ENCODE measurements around the gene DZIP3.

Gene DZIP3

DNA sequence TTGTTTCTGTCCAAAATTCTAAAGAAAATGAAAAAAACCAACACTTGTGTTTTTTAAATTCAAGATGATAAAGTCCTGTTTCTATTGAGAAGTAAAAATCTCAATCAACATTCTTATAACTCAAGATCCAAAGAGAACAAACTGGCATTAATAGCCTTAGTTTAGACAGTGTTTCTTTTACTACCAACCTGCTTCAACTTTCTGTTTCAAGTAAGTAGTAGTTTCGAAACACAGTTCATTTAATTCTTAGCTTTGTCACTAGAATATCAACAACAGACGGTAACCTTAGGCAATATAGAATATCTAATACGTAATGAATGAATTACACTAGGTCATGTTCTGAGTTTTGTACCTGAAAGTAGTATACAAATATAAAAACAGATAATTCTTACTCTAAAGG, 24.0 kb upstream of the DZIP3 start:
- DNase-seq (ENCODE audit: low read depth), result no peak
- no peak overlapping the region for H3K4me3 ChIP-seq (ENCODE audit: low read length)
- TF ChIP-seq, protein P1, sequence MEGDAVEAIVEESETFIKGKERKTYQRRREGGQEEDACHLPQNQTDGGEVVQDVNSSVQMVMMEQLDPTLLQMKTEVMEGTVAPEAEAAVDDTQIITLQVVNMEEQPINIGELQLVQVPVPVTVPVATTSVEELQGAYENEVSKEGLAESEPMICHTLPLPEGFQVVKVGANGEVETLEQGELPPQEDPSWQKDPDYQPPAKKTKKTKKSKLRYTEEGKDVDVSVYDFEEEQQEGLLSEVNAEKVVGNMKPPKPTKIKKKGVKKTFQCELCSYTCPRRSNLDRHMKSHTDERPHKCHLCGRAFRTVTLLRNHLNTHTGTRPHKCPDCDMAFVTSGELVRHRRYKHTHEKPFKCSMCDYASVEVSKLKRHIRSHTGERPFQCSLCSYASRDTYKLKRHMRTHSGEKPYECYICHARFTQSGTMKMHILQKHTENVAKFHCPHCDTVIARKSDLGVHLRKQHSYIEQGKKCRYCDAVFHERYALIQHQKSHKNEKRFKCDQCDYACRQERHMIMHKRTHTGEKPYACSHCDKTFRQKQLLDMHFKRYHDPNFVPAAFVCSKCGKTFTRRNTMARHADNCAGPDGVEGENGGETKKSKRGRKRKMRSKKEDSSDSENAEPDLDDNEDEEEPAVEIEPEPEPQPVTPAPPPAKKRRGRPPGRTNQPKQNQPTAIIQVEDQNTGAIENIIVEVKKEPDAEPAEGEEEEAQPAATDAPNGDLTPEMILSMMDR (conservative IDR thresholded peaks at IDR 0.05; ENCODE audit: low read depth, low read length), result no peak

DNA sequence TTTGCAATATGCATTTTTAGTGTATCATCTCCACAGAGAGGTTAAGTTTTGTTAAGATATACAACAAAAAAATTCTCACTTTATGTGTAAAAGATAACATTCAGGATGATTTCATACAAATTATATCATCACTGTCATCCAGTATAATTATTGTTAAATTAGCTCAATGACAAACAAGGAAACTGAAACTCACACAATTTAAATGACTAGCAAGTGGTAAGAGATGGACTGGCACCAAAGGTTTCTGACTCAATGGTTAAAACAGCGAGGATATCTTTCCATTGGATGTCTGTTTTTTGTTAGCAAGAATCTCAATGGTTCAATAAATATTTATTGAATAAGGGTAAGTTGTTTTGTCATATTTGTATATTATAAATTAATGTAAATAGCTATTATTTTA, 22.9 kb upstream of the DZIP3 start:
- H3K4me3 ChIP-seq (ENCODE audit: low read length), result no peak overlapping the region
- DNase-seq (ENCODE audit: low read depth), result no peak
- TF ChIP-seq, protein P1 (conservative IDR thresholded peaks at IDR 0.05; ENCODE audit: low read depth, low read length), result no peak

DNA sequence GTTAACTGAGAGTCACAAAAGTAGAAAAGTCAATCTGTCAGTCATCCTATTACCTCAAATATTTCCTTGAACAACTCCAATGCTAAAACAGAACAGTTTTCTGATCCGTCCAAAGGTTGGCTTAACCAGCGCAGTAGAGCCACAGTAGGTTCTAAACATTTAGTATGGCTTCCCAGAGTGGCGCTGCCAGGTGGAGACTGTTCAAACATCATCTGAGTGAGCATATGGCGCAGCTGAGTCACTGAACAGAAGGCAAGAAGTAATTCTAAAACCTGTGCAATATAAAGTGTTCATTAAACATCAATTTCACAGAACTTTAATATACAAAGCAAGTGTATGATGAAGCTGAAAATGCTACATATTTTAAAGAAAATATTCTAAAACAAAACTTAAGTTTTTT, 20.2 kb upstream of the DZIP3 start:
- TF ChIP-seq, protein P1 (conservative IDR thresholded peaks at IDR 0.05; ENCODE audit: low read depth, low read length), result no peak
- H3K4me3 ChIP-seq (ENCODE audit: low read length), result no peak overlapping the region
- no peak for DNase-seq (ENCODE audit: low read depth)

DNA sequence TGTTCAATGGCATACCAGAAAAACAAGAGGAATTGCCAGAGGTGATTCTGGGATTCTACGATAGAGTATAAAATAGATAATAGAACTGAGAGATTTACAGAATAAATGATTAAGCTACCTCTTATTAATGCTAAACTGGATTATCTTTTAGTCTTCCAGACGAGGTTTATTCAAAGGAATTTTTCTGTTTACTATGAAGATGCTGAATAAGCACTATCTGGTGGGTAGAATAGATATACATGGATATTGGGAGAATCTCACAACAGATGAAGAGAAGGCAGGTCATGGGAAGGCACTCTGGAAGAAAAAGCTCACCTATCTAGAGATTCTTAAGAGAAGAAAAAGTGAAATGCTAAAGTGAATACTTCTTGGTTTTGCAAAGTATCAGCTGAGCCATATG, 11.5 kb upstream of the DZIP3 start:
- no peak overlapping the region for H3K4me3 ChIP-seq (ENCODE audit: low read length)
- no peak for DNase-seq (ENCODE audit: low read depth)
- TF ChIP-seq, protein P1 (conservative IDR thresholded peaks at IDR 0.05; ENCODE audit: low read depth, low read length), result no peak

DNA sequence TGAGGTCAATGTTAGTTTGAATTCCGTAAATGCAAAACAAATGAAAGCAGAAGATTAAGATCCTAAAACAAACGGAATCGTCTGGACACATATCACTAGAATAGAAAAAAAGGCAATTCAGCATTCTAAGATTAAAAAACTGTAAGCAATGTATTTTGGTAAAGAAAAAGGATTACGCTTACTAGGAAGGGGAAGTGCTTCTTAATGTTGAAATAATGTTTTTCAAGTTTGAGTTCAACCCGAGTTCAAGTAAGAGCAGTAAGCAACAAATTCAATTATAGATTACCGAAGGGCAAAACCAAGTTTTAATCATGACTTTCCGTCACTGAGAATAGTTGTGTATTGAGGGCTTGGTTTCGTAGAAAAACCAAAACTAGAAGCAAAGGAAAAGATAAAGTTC, 921 bp upstream of the DZIP3 start:
- H3K4me3 ChIP-seq (ENCODE audit: low read length), result peak overlapping the region; percentile 94
- no peak for DNase-seq (ENCODE audit: low read depth)
- TF ChIP-seq, protein P1 (conservative IDR thresholded peaks at IDR 0.05; ENCODE audit: low read depth, low read length), result no peak

DNA sequence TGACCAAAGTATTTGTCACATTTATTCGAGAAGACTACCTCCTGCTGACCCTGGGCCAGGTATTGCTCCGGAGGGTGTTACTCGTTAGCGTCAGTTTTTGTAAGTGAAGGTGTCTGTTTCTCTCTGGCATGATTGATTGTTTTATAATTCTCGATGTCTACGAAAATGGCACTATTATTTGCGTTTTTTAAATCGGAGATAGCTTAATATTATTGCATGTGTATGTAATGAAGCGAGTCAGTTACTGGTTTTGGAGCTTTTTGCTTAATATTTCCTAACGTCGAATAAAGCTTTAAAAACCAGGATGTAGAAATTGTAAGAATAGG, 439 bp downstream of the DZIP3 start:
- no peak for DNase-seq (ENCODE audit: low read depth)
- TF ChIP-seq, protein P1 (conservative IDR thresholded peaks at IDR 0.05; ENCODE audit: low read depth, low read length), result no peak
- peak overlapping the region; percentile 94 for H3K4me3 ChIP-seq (ENCODE audit: low read length)

DNA sequence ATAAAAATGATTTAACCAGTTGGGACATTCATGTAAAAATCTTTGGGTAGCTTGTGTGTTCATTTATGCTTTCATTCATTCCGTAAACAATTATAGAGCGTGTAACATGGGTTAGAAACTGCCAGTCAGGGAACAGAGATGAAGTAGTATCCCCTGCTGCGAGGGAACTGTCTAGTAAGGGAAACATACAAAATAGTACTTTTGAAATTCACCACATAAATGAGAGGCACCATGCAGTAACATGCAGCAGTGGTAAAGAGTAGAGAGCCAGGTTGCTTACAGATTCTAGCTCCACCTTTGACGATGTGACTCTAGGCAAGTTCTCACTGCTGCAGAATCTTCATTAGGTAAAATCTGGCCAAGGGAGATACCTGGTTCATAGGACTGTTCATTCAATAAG, 938 bp downstream of the DZIP3 start:
- peak overlapping the region; percentile 94 for H3K4me3 ChIP-seq (ENCODE audit: low read length)

More for the DNA sequence above, 938 bp downstream of the DZIP3 start:
- DNase-seq (ENCODE audit: low read depth), result no peak
- TF ChIP-seq, protein P1 (conservative IDR thresholded peaks at IDR 0.05; ENCODE audit: low read depth, low read length), result no peak

Data from retinal pigment epithelial cell (primary cell).